ENCODE data around the gene TM7SF2. TPM values are rescaled to one million over a fixed set of nuclear protein-coding genes. Genes with fewer than 3 reads are reported as not detected.

TM7SF2 gene
- polyA plus RNA-seq (ENCODE audit: insufficient read length in 3 of 3), result 10 to 100 TPM; 68.6 to 89.4 (median 70.8) TPM

- peak in 2 of 3 donors; percentile 83 to 91 for DNase-seq (ENCODE audit: low read depth in 3 of 3, low spot score in 2 of 3)
Observed at GRCh38 chr11:65111744-65112545, at the start of gene TM7SF2. Gene TM7SF2 (plus strand): TSS chr11:65111872. CDS start chr11:65112016, 144 bp downstream.

- DNase-seq (ENCODE audit: low read depth in 3 of 3, low spot score in 2 of 3), result no peak
Observed at GRCh38 chr11:65063532-65063931, 48.1 kb upstream of the TM7SF2 start.

GRCh38 chr11:65064847-65065240, 46.8 kb upstream of the TM7SF2 start:
- DNase-seq (ENCODE audit: low read depth in 3 of 3, low spot score in 2 of 3), result no peak

- no peak for DNase-seq (ENCODE audit: low read depth in 3 of 3, low spot score in 2 of 3)
Observed at GRCh38 chr11:65065851-65066250, 45.8 kb upstream of the TM7SF2 start.

GRCh38 chr11:65066315-65066714, 45.4 kb upstream of the TM7SF2 start:
- DNase-seq (ENCODE audit: low read depth in 3 of 3, low spot score in 2 of 3), result no peak

- DNase-seq (ENCODE audit: low read depth in 3 of 3, low spot score in 2 of 3), result no peak
Observed at GRCh38 chr11:65066805-65067291, 44.8 kb upstream of the TM7SF2 start.

GRCh38 chr11:65067446-65067845, 44.2 kb upstream of the TM7SF2 start:
- no peak for DNase-seq (ENCODE audit: low read depth in 3 of 3, low spot score in 2 of 3)

- no peak for DNase-seq (ENCODE audit: low read depth in 3 of 3, low spot score in 2 of 3)
Observed at GRCh38 chr11:65069217-65069616, 42.5 kb upstream of the TM7SF2 start.

GRCh38 chr11:65071907-65072630, 39.6 kb upstream of the TM7SF2 start:
- no peak for DNase-seq (ENCODE audit: low read depth in 3 of 3, low spot score in 2 of 3)

GRCh38 chr11:65072631-65072966, 39.1 kb upstream of the TM7SF2 start:
- no peak for DNase-seq (ENCODE audit: low read depth in 3 of 3, low spot score in 2 of 3)

- DNase-seq (ENCODE audit: low read depth in 3 of 3, low spot score in 2 of 3), result no peak
Observed at GRCh38 chr11:65077451-65077850, 34.2 kb upstream of the TM7SF2 start.

GRCh38 chr11:65078151-65078550, 33.5 kb upstream of the TM7SF2 start:
- no peak for DNase-seq (ENCODE audit: low read depth in 3 of 3, low spot score in 2 of 3)

GRCh38 chr11:65078786-65079342, 32.8 kb upstream of the TM7SF2 start:
- no peak for DNase-seq (ENCODE audit: low read depth in 3 of 3, low spot score in 2 of 3)

- no peak for DNase-seq (ENCODE audit: low read depth in 3 of 3, low spot score in 2 of 3)
Observed at GRCh38 chr11:65083134-65083833, 28.4 kb upstream of the TM7SF2 start.

- peak; percentile 80 to 89 (median 87) for DNase-seq (ENCODE audit: low read depth in 3 of 3, low spot score in 2 of 3)
Observed at GRCh38 chr11:65083834-65084597, 27.7 kb upstream of the TM7SF2 start, which contains the start of the genes CDCA5 and ZFPL1. Gene CDCA5 (minus strand): TSS chr11:65084040. CDS start chr11:65083978, 62 bp downstream. Gene ZFPL1 (plus strand): TSS chr11:65084222. CDS start chr11:65084699, 477 bp downstream.

- DNase-seq (ENCODE audit: low read depth in 3 of 3, low spot score in 2 of 3), result no peak
Observed at GRCh38 chr11:65084598-65085375, 26.9 kb upstream of the TM7SF2 start.

- no peak for DNase-seq (ENCODE audit: low read depth in 3 of 3, low spot score in 2 of 3)
Observed at GRCh38 chr11:65085446-65085845, 26.2 kb upstream of the TM7SF2 start.

- no peak for DNase-seq (ENCODE audit: low read depth in 3 of 3, low spot score in 2 of 3)
Observed at GRCh38 chr11:65086809-65087208, 24.9 kb upstream of the TM7SF2 start.

- no peak for DNase-seq (ENCODE audit: low read depth in 3 of 3, low spot score in 2 of 3)
Observed at GRCh38 chr11:65087216-65087615, 24.5 kb upstream of the TM7SF2 start.
